Spleen (tissue), 11 donors: ENCODE data around the gene LPAR3. TPM values are rescaled to one million over a fixed set of nuclear protein-coding genes. Genes with fewer than 3 reads are reported as not detected.

Source experiments
- DNase-seq: peaks from one replicate; pipeline ENCODE4 v3.0.0-alpha.2; 2020
- H3K27ac ChIP-seq, 8 donors: fragments of 200-600 bp; sonication (generic) in 7 of 8; 1 replicate in 4 of 8; 2 replicates in 4 of 8; pipeline versions ENCODE4 v1.5.0 to v1.8.0; 2016 to 2021; ENCODE audit warnings: inconsistent platforms in 4 of 8, mild to moderate bottlenecking in 4 of 8, moderate library complexity in 1 of 8
- H3K27me3 ChIP-seq, 7 donors: fragments of 200-600 bp; sonication (generic) in 6 of 7; replicated peaks in 1 of 7; 1 replicate in 4 of 7; 2 replicates in 3 of 7; pipeline versions ENCODE4 v1.5.0 to v1.8.0; 2016 to 2021; ENCODE audit warnings: inconsistent platforms in 3 of 7, mild to moderate bottlenecking in 1 of 7
- H3K36me3 ChIP-seq, 6 donors: fragments of 200-600 bp; sonication (generic) in 5 of 6; 1 replicate in 4 of 6; 2 replicates in 2 of 6; pipeline versions ENCODE4 v1.5.0 to v1.8.0; 2016 to 2021; ENCODE audit warnings: inconsistent platforms in 2 of 6
- H3K4me1 ChIP-seq, 6 donors: fragments of 200-600 bp; sonication (generic) in 5 of 6; 1 replicate in 3 of 6; 2 replicates in 3 of 6; pipeline versions ENCODE4 v1.5.0 to v1.8.0; 2016 to 2021; ENCODE audit warnings: inconsistent platforms in 3 of 6
- H3K4me3 ChIP-seq, 8 donors: fragments of 200-600 bp; sonication (generic) in 7 of 8; 1 replicate in 4 of 8; 2 replicates in 4 of 8; pipeline versions ENCODE4 v1.5.0 to v1.8.0; 2016 to 2021; ENCODE audit warnings: inconsistent platforms in 4 of 8, mild to moderate bottlenecking in 4 of 8, moderate library complexity in 2 of 8
- H3K9me3 ChIP-seq, 8 donors: fragments of 200-600 bp; sonication (generic) in 7 of 8; 1 replicate in 4 of 8; 2 replicates in 4 of 8; pipeline versions ENCODE4 v1.5.0 to v1.8.0; 2016 to 2021; ENCODE audit warnings: inconsistent platforms in 4 of 8
- POLR2A ChIP-seq, 3 donors: fragments of 450-650 bp; IDR thresholded peaks; one replicate each; pipeline ENCODE4 v1.5.1; 2017; ENCODE audit warnings: antibody characterized with exemption in 3 of 3, mild to moderate bottlenecking in 1 of 3
- POLR2AphosphoS5 ChIP-seq, 3 donors: sonication (generic); formaldehyde crosslinking; IDR thresholded peaks; one replicate each; pipeline ENCODE4 v1.5.1; 2017; ENCODE audit warnings: antibody characterized with exemption in 3 of 3
- WGBS, 5 donors: extraction: QIAGEN DNeasy Blood & Tissue Kit in 3 of 5; methylation state at CpG; one replicate each; pipeline versions ENCODE4 v1.1.5 to v1.1.7; 2013 to 2018; 5-methylcytosine and 5-hydroxymethylcytosine counted together
- intact Hi-C: fragments of 100-400 bp; cut with DNase I; formaldehyde crosslinking; loops from one replicate; pipeline ENCODE4 v1.15.0; 2023; ENCODE audit warnings: low total_unique reads
- polyA plus RNA-seq, 3 donors: library from polyadenylated mRNA; stranded (reverse); fragments of 200-250 nt; gene quantifications; one replicate each; pipeline ENCODE4 v1.2.1, GENCODE V29; 2013
- total RNA-seq, 7 donors: library from RNA; depleted of rRNA in 3 of 7; stranded (reverse); fragments of >200 nt in 3 of 7; fragmentation: NEBNext Ultra II Directional in 4 of 7; extraction: Animal tissue kit (Norgen Biotek cat#: 25700) in 4 of 7; gene quantifications; one replicate each; pipeline versions ENCODE4 v1.1.0 to v1.2.1, GENCODE V29; 2016 to 2021
- TF ChIP-seq, protein P1 (sequence below), 11 experiments: fragments of 200-600 bp in 7 of 11; fragments of 450-650 bp in 4 of 11; sonication (generic) in 4 of 11; IDR thresholded peaks in 8 of 11; conservative IDR thresholded peaks in 3 of 11; 1 replicate in 7 of 11; 2 replicates in 4 of 11; pipeline versions ENCODE4 v1.4.0 to v1.8.0; 2016 to 2021; ENCODE audit warnings: antibody characterized with exemption in 11 of 11, inconsistent platforms in 4 of 11, mild to moderate bottlenecking in 1 of 11
- donor health status: healthy with polysubstance abuse.
- donor health status: DM: no; HTN: no; CAD: no; lungs with moderate emphysema.
- donor health status: DM: no; HTN: no; CAD: no.
- donor health status: Bipolar disorder and iron deficiency.
- donor health status: healthy.
- donor health status: DM: no; HTN: no; CAD: no.
- donor health status: DM: yes; HTN: yes; CAD: no.

Gene LPAR3
- total and polyA plus RNA-seq, 10 donors, result 0.03 to 0.85 (median 0.31) TPM

DNA sequence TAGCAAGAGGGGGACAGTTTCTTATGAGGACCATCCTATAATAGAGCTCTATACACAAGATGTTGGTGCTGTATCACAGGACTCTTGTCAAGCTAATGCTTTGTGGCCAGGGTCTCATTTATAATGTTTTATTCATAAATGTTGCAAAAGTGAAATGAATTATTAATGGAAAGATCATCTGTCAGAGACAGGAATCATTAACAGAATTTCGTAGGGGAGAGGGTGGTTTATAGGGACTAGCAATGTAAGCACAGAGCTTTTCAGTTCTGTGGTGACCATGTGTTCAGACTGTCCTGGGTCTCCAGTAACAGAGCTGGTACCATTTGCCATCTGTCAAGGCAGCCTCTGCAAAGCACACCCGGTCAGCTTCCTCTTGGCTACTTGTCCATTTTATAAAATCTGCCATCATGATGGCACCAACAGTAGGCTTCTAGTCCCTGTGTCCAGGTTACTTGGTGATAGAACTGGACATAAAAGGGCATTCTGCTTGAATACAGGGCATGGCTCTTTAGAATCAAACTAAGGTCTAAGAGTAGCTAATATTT, 36.2 kb downstream of the LPAR3 start:
- WGBS, 5 donors, result 76 to 82% (median 79%) methylated on average over 2 of the region's 2 CpGs
- intact Hi-C loops, result no loop called here

DNA sequence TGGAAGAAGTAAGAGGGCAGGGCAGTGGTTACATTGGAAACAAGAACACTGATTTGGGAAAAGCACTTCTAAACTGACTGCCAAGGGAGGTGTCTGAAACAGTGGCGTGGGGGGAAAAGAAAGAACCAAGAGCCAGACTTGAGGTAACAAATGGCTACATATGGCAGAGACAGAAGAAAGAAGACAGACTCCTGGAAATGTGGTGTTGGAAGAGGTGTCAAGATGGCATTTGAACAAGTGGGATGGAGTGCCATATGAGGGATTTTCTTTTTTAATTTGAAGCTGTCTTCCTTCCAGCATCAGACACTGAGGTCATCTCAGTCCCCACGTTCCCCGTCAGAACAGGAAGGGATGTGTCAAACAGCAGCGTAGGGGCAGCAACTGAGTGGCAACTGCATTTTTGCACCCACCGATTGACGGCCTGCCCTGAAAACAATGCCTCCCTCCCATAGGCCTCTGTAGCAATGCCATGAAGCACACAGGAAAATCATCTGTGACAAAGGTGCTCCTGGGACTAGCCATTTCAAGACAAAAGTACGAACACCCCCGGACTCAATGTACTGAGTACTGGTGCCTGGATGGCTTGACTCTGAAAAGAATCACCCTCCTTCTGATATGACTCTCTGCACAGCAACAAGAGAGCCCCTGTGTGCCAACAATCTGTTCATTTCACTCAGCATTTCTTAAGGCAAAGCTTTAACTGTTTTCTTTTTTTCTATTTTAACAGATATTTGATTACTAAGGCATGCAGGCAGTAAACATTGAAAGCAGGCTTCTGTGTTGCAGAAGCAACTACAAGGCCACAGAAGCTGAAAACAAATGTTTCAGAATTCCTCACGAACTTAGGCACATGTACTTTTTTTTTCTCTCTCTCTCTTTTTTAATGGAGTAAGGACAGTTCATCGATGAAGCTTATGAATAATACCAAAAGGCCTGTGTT, 37.0 kb downstream of the LPAR3 start:
- H3K27me3 ChIP-seq, result no peaks in the 10 kb centered on the region
- no peak overlapping the region for H3K4me3 ChIP-seq
- DNase-seq, result no peak
- no peak overlapping the region for H3K27ac ChIP-seq
- no peaks in the 10 kb centered on the region for H3K36me3 ChIP-seq
- WGBS, 5 donors, result 71 to 80% (median 77%) methylated on average over 10 of the region's 10 CpGs
- intact Hi-C loops, result no loop called here
- H3K9me3 ChIP-seq, result no peaks in the 10 kb centered on the region
- peaks cover 0 to 12% (median 2%) of the 10 kb centered on the region in 6 donors for H3K4me1 ChIP-seq
- TF ChIP-seq POLR2AphosphoS5 (IDR thresholded peaks at IDR 0.05) (no peak), POLR2A (IDR thresholded peaks at IDR 0.05) (no peak)
- TF ChIP-seq, protein P1, sequence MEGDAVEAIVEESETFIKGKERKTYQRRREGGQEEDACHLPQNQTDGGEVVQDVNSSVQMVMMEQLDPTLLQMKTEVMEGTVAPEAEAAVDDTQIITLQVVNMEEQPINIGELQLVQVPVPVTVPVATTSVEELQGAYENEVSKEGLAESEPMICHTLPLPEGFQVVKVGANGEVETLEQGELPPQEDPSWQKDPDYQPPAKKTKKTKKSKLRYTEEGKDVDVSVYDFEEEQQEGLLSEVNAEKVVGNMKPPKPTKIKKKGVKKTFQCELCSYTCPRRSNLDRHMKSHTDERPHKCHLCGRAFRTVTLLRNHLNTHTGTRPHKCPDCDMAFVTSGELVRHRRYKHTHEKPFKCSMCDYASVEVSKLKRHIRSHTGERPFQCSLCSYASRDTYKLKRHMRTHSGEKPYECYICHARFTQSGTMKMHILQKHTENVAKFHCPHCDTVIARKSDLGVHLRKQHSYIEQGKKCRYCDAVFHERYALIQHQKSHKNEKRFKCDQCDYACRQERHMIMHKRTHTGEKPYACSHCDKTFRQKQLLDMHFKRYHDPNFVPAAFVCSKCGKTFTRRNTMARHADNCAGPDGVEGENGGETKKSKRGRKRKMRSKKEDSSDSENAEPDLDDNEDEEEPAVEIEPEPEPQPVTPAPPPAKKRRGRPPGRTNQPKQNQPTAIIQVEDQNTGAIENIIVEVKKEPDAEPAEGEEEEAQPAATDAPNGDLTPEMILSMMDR (IDR thresholded peaks at IDR 0.05 in 8 of 11, conservative IDR thresholded peaks at IDR 0.05 in 3 of 11), result no peak

More for the DNA sequence above, 36.2 kb downstream of the LPAR3 start:
- TF ChIP-seq POLR2A (IDR thresholded peaks at IDR 0.05) (no peak), POLR2AphosphoS5 (IDR thresholded peaks at IDR 0.05) (no peak)
- TF ChIP-seq, protein P1 (IDR thresholded peaks at IDR 0.05 in 8 of 11, conservative IDR thresholded peaks at IDR 0.05 in 3 of 11), result no peak
- H3K27ac ChIP-seq, result no peak overlapping the region
- H3K4me3 ChIP-seq, result no peak overlapping the region
- no peaks in the 10 kb centered on the region for H3K36me3 ChIP-seq
- no peak for DNase-seq
- peaks cover 0 to 17% (median 2%) of the 10 kb centered on the region in 6 donors for H3K4me1 ChIP-seq
- no peaks in the 10 kb centered on the region for H3K27me3 ChIP-seq
- no peaks in the 10 kb centered on the region for H3K9me3 ChIP-seq

DNA sequence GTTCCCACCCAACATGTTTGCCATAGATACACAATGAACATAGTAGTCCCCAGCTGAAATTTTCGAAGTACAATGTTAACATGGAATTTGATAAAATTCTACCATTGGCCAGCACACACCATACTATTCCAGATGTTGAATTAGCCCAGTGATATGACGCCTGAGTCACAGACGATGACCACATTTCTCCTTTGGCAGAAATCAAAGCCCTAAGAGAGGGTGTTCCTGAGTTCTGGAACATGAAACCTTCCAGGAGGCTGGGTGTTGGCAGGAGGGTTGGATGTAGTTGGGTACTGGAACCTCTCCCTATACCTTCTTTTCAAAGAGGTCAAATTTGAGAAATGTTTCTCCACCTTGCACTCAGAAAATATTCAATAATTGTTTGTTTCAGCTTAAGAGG, 37.8 kb downstream of the LPAR3 start:
- H3K9me3 ChIP-seq, result no peaks in the 10 kb centered on the region
- intact Hi-C loops, result no loop called here
- no peaks in the 10 kb centered on the region for H3K36me3 ChIP-seq
- H3K27me3 ChIP-seq, result no peaks in the 10 kb centered on the region
- no peak overlapping the region for H3K4me3 ChIP-seq
- peak overlapping the region in 1 of 8 donors; percentile 21 for H3K27ac ChIP-seq
- WGBS, 5 donors, result 88 to 91% (median 89%) methylated on average over 3 of the region's 3 CpGs
- no peak for DNase-seq
- TF ChIP-seq, protein P1 (IDR thresholded peaks at IDR 0.05 in 8 of 11, conservative IDR thresholded peaks at IDR 0.05 in 3 of 11), result no peak
- TF ChIP-seq POLR2AphosphoS5 (IDR thresholded peaks at IDR 0.05) (no peak), POLR2A (IDR thresholded peaks at IDR 0.05) (no peak)
- H3K4me1 ChIP-seq, result peaks cover 0 to 12% (median 2%) of the 10 kb centered on the region in 6 donors
